Lower leg skin (tissue), 3 donors: ENCODE data around the gene MACROD1.

Experiments
- POLR2A ChIP-seq, 2 donors: fragments of 450-650 bp; IDR thresholded peaks; one replicate each; pipeline ENCODE4 v1.6.1; 2016 to 2017; ENCODE audit warnings: antibody characterized with exemption in 2 of 2, mild to moderate bottlenecking in 1 of 2, moderate library complexity in 1 of 2
- TF ChIP-seq, protein P1 (sequence below), 3 donors: fragments of 450-650 bp; IDR thresholded peaks; one replicate each; pipeline ENCODE4 v1.5.1; 2016; ENCODE audit warnings: antibody characterized with exemption in 3 of 3, mild to moderate bottlenecking in 3 of 3, moderate library complexity in 2 of 3

DNA sequence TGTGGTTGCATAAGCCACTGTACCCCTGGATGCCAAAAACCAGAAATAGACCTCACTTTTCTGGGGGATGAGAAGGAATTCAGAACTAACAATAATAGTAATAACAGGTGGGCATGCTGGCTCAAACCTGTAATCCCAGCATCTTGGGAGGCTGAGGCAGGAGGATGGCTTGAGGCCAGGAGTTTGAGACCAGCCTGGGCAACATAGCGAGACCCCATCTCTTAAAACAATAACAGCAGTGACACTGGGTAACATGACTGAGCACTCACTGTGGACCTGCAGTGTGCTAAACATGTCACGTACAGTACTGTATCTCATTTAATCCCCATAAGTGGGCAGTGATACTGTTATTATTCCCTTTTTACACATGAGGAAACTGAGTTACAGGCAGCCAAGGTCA lies 120.2 kb downstream of the MACROD1 start:
- TF ChIP-seq, protein P1, sequence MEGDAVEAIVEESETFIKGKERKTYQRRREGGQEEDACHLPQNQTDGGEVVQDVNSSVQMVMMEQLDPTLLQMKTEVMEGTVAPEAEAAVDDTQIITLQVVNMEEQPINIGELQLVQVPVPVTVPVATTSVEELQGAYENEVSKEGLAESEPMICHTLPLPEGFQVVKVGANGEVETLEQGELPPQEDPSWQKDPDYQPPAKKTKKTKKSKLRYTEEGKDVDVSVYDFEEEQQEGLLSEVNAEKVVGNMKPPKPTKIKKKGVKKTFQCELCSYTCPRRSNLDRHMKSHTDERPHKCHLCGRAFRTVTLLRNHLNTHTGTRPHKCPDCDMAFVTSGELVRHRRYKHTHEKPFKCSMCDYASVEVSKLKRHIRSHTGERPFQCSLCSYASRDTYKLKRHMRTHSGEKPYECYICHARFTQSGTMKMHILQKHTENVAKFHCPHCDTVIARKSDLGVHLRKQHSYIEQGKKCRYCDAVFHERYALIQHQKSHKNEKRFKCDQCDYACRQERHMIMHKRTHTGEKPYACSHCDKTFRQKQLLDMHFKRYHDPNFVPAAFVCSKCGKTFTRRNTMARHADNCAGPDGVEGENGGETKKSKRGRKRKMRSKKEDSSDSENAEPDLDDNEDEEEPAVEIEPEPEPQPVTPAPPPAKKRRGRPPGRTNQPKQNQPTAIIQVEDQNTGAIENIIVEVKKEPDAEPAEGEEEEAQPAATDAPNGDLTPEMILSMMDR (IDR thresholded peaks at IDR 0.05) = no peak
- TF ChIP-seq POLR2A (IDR thresholded peaks at IDR 0.05) = no peak
